Measurements from ENCODE around the gene PLB1. TPM values are rescaled to one million over a fixed set of nuclear protein-coding genes. Genes with fewer than 3 reads are reported as not detected.

The PLB1 gene
- polyA plus RNA-seq, 2 of the 4 experiments (the other 2 are of a cell fraction): 0.26 to 1.4 TPM

GRCh38 chr2:28449126-28449487, 46.8 kb upstream of the PLB1 start:
- POLR2A ChIA-PET: no interaction called here
- ATAC-seq: no peak
- Histone ChIP-seq H3K4me1 (peaks cover 74% of the 10 kb centered on the region), H3K4me3 (no peak overlapping the region), H3K4me2 (peak overlapping the region; percentile 44; the same call in 1 of the 3 replicates), H3K9me3 (no peaks in the 10 kb centered on the region), H3K27ac (peak overlapping the region; percentile 70 to 87)
- WGBS (ENCODE audit: missing lambda C conversion rate): 93% methylated on average over 6 of the region's 6 CpGs
- no peak for DNase-seq (ENCODE audit: low read depth in 1 of 2, low spot score in 1 of 2)
- TF ChIP-seq EP300 (IDR thresholded peaks at IDR 0.05) (no peak), RAD21 (conservative IDR thresholded peaks at IDR 0.05 in 1 of 2, IDR thresholded peaks at IDR 0.05 in 1 of 2) (no peak), GATA3 (IDR thresholded peaks at IDR 0.05; ENCODE audit: borderline replicate concordance) (no peak), PBX3 (IDR thresholded peaks at IDR 0.05) (no peak), HMGXB4 (CRISPR knock-in tag; IDR thresholded peaks at IDR 0.05; ENCODE audit: borderline replicate concordance) (no peak), HOXB13 (CRISPR knock-in tag; IDR thresholded peaks at IDR 0.05; ENCODE audit: low read depth) (no peak), SREBF2 (IDR thresholded peaks at IDR 0.05) (no peak), RFX5 (IDR thresholded peaks at IDR 0.05) (no peak), HOXB5 (CRISPR knock-in tag; IDR thresholded peaks at IDR 0.05) (no peak)
- CTCF ChIA-PET: interaction anchor here (0.8 to 2.9 kb wide), 5 partner anchors 12 to 766 kb away, joined by 3 to 10 read pairs (median 4); no protein-coding TSS in a partner anchor
- no peak for FAIRE-seq

GRCh38 chr2:28449488-28450395, 46.1 kb upstream of the PLB1 start:
- peaks cover 73% of the 10 kb centered on the region for H3K4me1 ChIP-seq
- peak in 1 of 2 experiments; percentile 58 for DNase-seq (ENCODE audit: low read depth in 1 of 2, low spot score in 1 of 2)
- H3K27ac ChIP-seq: peak overlapping the region; percentile 70 to 87
- H3K4me2 ChIP-seq: peak overlapping the region; percentile 44
- 66% methylated on average over 17 of the region's 17 CpGs for WGBS (ENCODE audit: missing lambda C conversion rate)
- no peaks in the 10 kb centered on the region for H3K9me3 ChIP-seq
- TF ChIP-seq MAX (IDR thresholded peaks at IDR 0.05): 0 out of 2 replicates have a peak, but pooled peaks have one; percentile 13
- 0 out of 2 replicates have a peak, but pooled peaks have one; percentile 14 for TF ChIP-seq FOSL2 (IDR thresholded peaks at IDR 0.05)
- peak; percentile 70 for TF ChIP-seq FOSL2 (CRISPR knock-in tag; IDR thresholded peaks at IDR 0.05)
- TF ChIP-seq KDM1A (IDR thresholded peaks at IDR 0.05; ENCODE audit: low read depth): no peak
- ChIA-PET CTCF (interaction anchor here (0.5 to 2.9 kb wide), 5 partner anchors 13 to 766 kb away, joined by 3 to 10 read pairs (median 3); no protein-coding TSS in a partner anchor), POLR2A (no interaction called here)
- no peak overlapping the region for H3K4me3 ChIP-seq
- ATAC-seq: no peak
- FAIRE-seq: no peak

GRCh38 chr2:28450901-28451565, 44.8 kb upstream of the PLB1 start:
- no peaks in the 10 kb centered on the region for H3K9me3 ChIP-seq

More at GRCh38 chr2:28450901-28451565, 44.8 kb upstream of the PLB1 start:
- TF ChIP-seq HES2 (IDR thresholded peaks at IDR 0.05) (no peak), MAX (IDR thresholded peaks at IDR 0.05) (no peak), ESRRA (IDR thresholded peaks at IDR 0.05; ENCODE audit: borderline replicate concordance, low read length) (no peak), MAFK (IDR thresholded peaks at IDR 0.05; ENCODE audit: partially characterized antibody) (no peak), HDAC2 (IDR thresholded peaks at IDR 0.05) (no peak), HOXB13 (CRISPR knock-in tag; IDR thresholded peaks at IDR 0.05; ENCODE audit: low read depth) (no peak), HMGXB4 (CRISPR knock-in tag; IDR thresholded peaks at IDR 0.05; ENCODE audit: borderline replicate concordance) (no peak), KDM1A (IDR thresholded peaks at IDR 0.05; ENCODE audit: low read depth) (no peak), RARB (CRISPR knock-in tag; IDR thresholded peaks at IDR 0.05) (no peak), MAZ (IDR thresholded peaks at IDR 0.05; ENCODE audit: borderline replicate concordance, low read depth, low read length) (no peak), KDM5A (IDR thresholded peaks at IDR 0.05) (no peak), NPAS2 (CRISPR knock-in tag; IDR thresholded peaks at IDR 0.05; ENCODE audit: borderline replicate concordance) (no peak), CEBPB (IDR thresholded peaks at IDR 0.05) (no peak), ELK1 (IDR thresholded peaks at IDR 0.05; ENCODE audit: low read depth, low read length) (no peak)
- WGBS (ENCODE audit: missing lambda C conversion rate): 88% methylated on average over 15 of the region's 15 CpGs
- Histone ChIP-seq H3K4me2 (no peak overlapping the region), H3K4me1 (peaks cover 60% of the 10 kb centered on the region), H3K4me3 (no peak overlapping the region), H3K27ac (peak overlapping the region; percentile 70 to 87; a peak in 5 of 6 replicates)
- POLR2A ChIA-PET: no interaction called here
- no peak for FAIRE-seq
- ATAC-seq: no peak
- no peak for DNase-seq (ENCODE audit: low read depth in 1 of 2, low spot score in 1 of 2)
- CTCF ChIA-PET: interaction anchor here (1.0 to 2.3 kb wide), 2 partner anchors 43 to 767 kb away, joined by 3 to 9 read pairs; no protein-coding TSS in a partner anchor

All from A549 (cell line).